Posterior vena cava (tissue), 2 donors: Measurements from ENCODE around the gene TOMM40. TPM values are rescaled to one million over a fixed set of nuclear protein-coding genes. Genes with fewer than 3 reads are reported as not detected.
A peak's percentile ranks its signal among the peaks of the same experiment; 100 is the strongest.
"Not testable (repeated sequence)": the region's sequence is repeated elsewhere in the genome, so short reads cannot be mapped to it uniquely, and the experiment has no call there.

Experiments used
- DNase-seq: peaks from one replicate; pipeline ENCODE4 v3.0.0-alpha.2; 2020; ENCODE audit warnings: low spot score
- intact Hi-C, 2 donors: fragments of 100-400 bp; cut with DNase I; formaldehyde crosslinking; loops; one replicate each; pipeline versions ENCODE4 v1.14.1 to v1.14.2; 2022 to 2023
- total RNA-seq, 2 donors: library from RNA; stranded (reverse); fragmentation: NEBNext Ultra II Directional; extraction: Animal tissue kit (Norgen Biotek cat#: 25700); gene quantifications; one replicate each; pipeline ENCODE4 v1.2.1, GENCODE V29; 2021
- donor health status: DM: yes; HTN: yes; CAD: no.
- donor health status: DM: yes; HTN: yes; CAD: no.

Gene TOMM40
- total RNA-seq, 2 donors from 2014 or later = 27.8 to 29.9 TPM

- no peak for DNase-seq
- intact Hi-C loops = no loop called here
Measured at GRCh38 chr19:44912854-44913253, 21.8 kb downstream of the TOMM40 start.

GRCh38 chr19:44913512-44914432, 22.7 kb downstream of the TOMM40 start:
- DNase-seq, intact Hi-C loops: not testable (repeated sequence)

- DNase-seq = peak; percentile 92
Measured at GRCh38 chr19:44914433-44915206, 23.6 kb downstream of the TOMM40 start, which contains the start of gene APOC1. Gene APOC1, plus strand, starts transcription at chr19:44914608. Its CDS starts 284 bp downstream, at chr19:44914892.

GRCh38 chr19:44924243-44924725, 33.2 kb downstream of the TOMM40 start:
- no peak for DNase-seq
- intact Hi-C loops = no loop called here

More at GRCh38 chr19:44914433-44915206, 23.6 kb downstream of the TOMM40 start, which contains the start of gene APOC1:
- intact Hi-C loops = not testable (repeated sequence)

GRCh38 chr19:44925114-44925891, 34.2 kb downstream of the TOMM40 start:
- peak; percentile 92 for DNase-seq
- intact Hi-C loops = no loop called here

- intact Hi-C loops, DNase-seq: not testable (repeated sequence)
Measured at GRCh38 chr19:44926245-44927077, 35.4 kb downstream of the TOMM40 start.

- no peak for DNase-seq
- intact Hi-C loops = no loop called here
Measured at GRCh38 chr19:44927746-44928145, 36.7 kb downstream of the TOMM40 start.

- no peak for DNase-seq
- intact Hi-C loops = no loop called here
Measured at GRCh38 chr19:44930088-44930487, 39.0 kb downstream of the TOMM40 start.

GRCh38 chr19:44931541-44931940, 40.5 kb downstream of the TOMM40 start:
- no peak for DNase-seq
- intact Hi-C loops = no loop called here

- intact Hi-C loops = loop anchor here in 1 of 2 donors (5.0 kb wide), 2 partner anchors 32 to 958 kb away; partner anchors contain the start of gene APOE
- no peak for DNase-seq
Measured at GRCh38 chr19:44939668-44940067, 48.6 kb downstream of the TOMM40 start.

GRCh38 chr19:44942067-44942571, 51.1 kb downstream of the TOMM40 start, which contains the start of gene APOC4:
Gene APOC4, plus strand, starts transcription at chr19:44942237. Its CDS starts 41 bp downstream, at chr19:44942278.
- no peak for DNase-seq
- intact Hi-C loops = loop anchor here in 1 of 2 donors (5.0 kb wide), 1 partner anchor 35 kb away; the partner anchor contains the start of gene APOE

GRCh38 chr19:44943801-44944249, 52.8 kb downstream of the TOMM40 start:
- peak; percentile 89 for DNase-seq
- intact Hi-C loops = loop anchor here in 1 of 2 donors (5.0 kb wide), 1 partner anchor 37 kb away; the partner anchor contains the start of gene APOE

- no peak for DNase-seq
- intact Hi-C loops = no loop called here
Measured at GRCh38 chr19:44947041-44947581, 56.1 kb downstream of the TOMM40 start.

- intact Hi-C loops = no loop called here
- no peak for DNase-seq
Measured at GRCh38 chr19:44948237-44948636, 57.2 kb downstream of the TOMM40 start.

- intact Hi-C loops = no loop called here
- DNase-seq = no peak
Measured at GRCh38 chr19:44948763-44949374, 57.8 kb downstream of the TOMM40 start.

GRCh38 chr19:44949550-44949949, 58.5 kb downstream of the TOMM40 start:
- no peak for DNase-seq
- intact Hi-C loops = no loop called here
